Hepatic stellate cell (primary cell): Measurements from ENCODE around the gene RIF1.
"Not testable (repeated sequence)": the region's sequence is repeated elsewhere in the genome, so short reads cannot be mapped to it uniquely, and the experiment has no call there.

Experiments
- DNase-seq: peaks from one replicate; pipeline ENCODE4 v3.0.0; 2011; ENCODE audit warnings: low spot score

RIF1 gene

GRCh38 chr2:151410485-151410834 is 758 bp downstream of the RIF1 start:
- peak; percentile 19 for DNase-seq

GRCh38 chr2:151417650-151418049 is 7.9 kb downstream of the RIF1 start:
- DNase-seq: no peak

- not testable (repeated sequence) for DNase-seq
These were observed 12.0 kb downstream of the RIF1 start for GRCh38 chr2:151421681-151422080.

GRCh38 chr2:151422917-151423439 is 13.3 kb downstream of the RIF1 start:
- DNase-seq: no peak

GRCh38 chr2:151423760-151424159 is 14.1 kb downstream of the RIF1 start:
- no peak for DNase-seq

- peak; percentile 7 for DNase-seq
These were observed 27.9 kb downstream of the RIF1 start for GRCh38 chr2:151437630-151438029.

- DNase-seq: no peak
These were observed 28.8 kb downstream of the RIF1 start for GRCh38 chr2:151438506-151438905.

- no peak for DNase-seq
These were observed 29.4 kb downstream of the RIF1 start for GRCh38 chr2:151439127-151439526.

- no peak for DNase-seq
These were observed 49.7 kb downstream of the RIF1 start for GRCh38 chr2:151459358-151459757.

- no peak for DNase-seq
These were observed 56.1 kb downstream of the RIF1 start for GRCh38 chr2:151465771-151466170.

- DNase-seq: no peak
These were observed 60.9 kb downstream of the RIF1 start for GRCh38 chr2:151470556-151470955.

- DNase-seq: no peak
These were observed 63.3 kb downstream of the RIF1 start for GRCh38 chr2:151472966-151473365.

- no peak for DNase-seq
These were observed 65.4 kb downstream of the RIF1 start for GRCh38 chr2:151475071-151475470.

- DNase-seq: no peak
These were observed 66.6 kb downstream of the RIF1 start for GRCh38 chr2:151476287-151476686.

GRCh38 chr2:151478011-151478410 is 68.3 kb downstream of the RIF1 start:
- peak; percentile 2 for DNase-seq

GRCh38 chr2:151481744-151482143 is 72.0 kb downstream of the RIF1 start:
- no peak for DNase-seq

GRCh38 chr2:151482171-151482725 is 72.5 kb downstream of the RIF1 start:
- no peak for DNase-seq

- DNase-seq: no peak
These were observed 73.8 kb downstream of the RIF1 start for GRCh38 chr2:151483546-151483945.

GRCh38 chr2:151484100-151484499 is 74.4 kb downstream of the RIF1 start:
- no peak for DNase-seq

- no peak for DNase-seq
These were observed 76.4 kb downstream of the RIF1 start for GRCh38 chr2:151486053-151486452.

GRCh38 chr2:151490276-151490675 is 80.6 kb downstream of the RIF1 start:
- DNase-seq: no peak

GRCh38 chr2:151491496-151491895 is 81.8 kb downstream of the RIF1 start:
- no peak for DNase-seq

- no peak for DNase-seq
These were observed 88.5 kb downstream of the RIF1 start for GRCh38 chr2:151498178-151498577.

GRCh38 chr2:151506170-151506569 is 96.5 kb downstream of the RIF1 start:
- DNase-seq: no peak

- no peak for DNase-seq
These were observed 98.8 kb downstream of the RIF1 start for GRCh38 chr2:151508519-151508918.
